IPS-18c (cell line): ENCODE data around the gene PMP22.
"Not testable (repeated sequence)": the region's sequence is repeated elsewhere in the genome, so short reads cannot be mapped to it uniquely, and the experiment has no call there.

Source experiments
- H3K4me3 ChIP-seq: 2 replicates; pipeline ENCODE4 v1.7.0; 2013; ENCODE audit warnings: low read depth, mild to moderate bottlenecking, low read length, moderate library complexity; ENCODE audit not compliant: insufficient read depth
- H3K9me3 ChIP-seq: one replicate; pipeline ENCODE4 v1.6.1; 2013; ENCODE audit warnings: mild to moderate bottlenecking, low read length, moderate library complexity; ENCODE audit not compliant: control insufficient read depth, insufficient read depth

Gene PMP22

GRCh38 chr17:15238676-15239422 lies 26.3 kb downstream of the PMP22 start:
- H3K9me3 ChIP-seq = no peaks in the 10 kb centered on the region

GRCh38 chr17:15238057-15238456 lies 27.1 kb downstream of the PMP22 start:
- H3K4me3 ChIP-seq = no peak overlapping the region
- no peaks in the 10 kb centered on the region for H3K9me3 ChIP-seq

More at GRCh38 chr17:15238676-15239422, 26.3 kb downstream of the PMP22 start:
- H3K4me3 ChIP-seq = no peak overlapping the region

GRCh38 chr17:15237106-15237425 lies 28.1 kb downstream of the PMP22 start:
- H3K4me3 ChIP-seq = no peak overlapping the region
- no peaks in the 10 kb centered on the region for H3K9me3 ChIP-seq

- Histone ChIP-seq H3K4me3 (no peak overlapping the region), H3K9me3 (no peaks in the 10 kb centered on the region)
Measured at GRCh38 chr17:15236281-15237105, 28.6 kb downstream of the PMP22 start.

- Histone ChIP-seq H3K9me3 (no peaks in the 10 kb centered on the region), H3K4me3 (no peak overlapping the region)
Measured at GRCh38 chr17:15233971-15234370, 31.2 kb downstream of the PMP22 start.

GRCh38 chr17:15233022-15233805 lies 31.9 kb downstream of the PMP22 start:
- H3K9me3 ChIP-seq = no peaks in the 10 kb centered on the region
- no peak overlapping the region for H3K4me3 ChIP-seq

- Histone ChIP-seq H3K9me3 (no peaks in the 10 kb centered on the region), H3K4me3 (no peak overlapping the region)
Measured at GRCh38 chr17:15232517-15232915, 32.6 kb downstream of the PMP22 start.

- H3K4me3 ChIP-seq = no peak overlapping the region
Measured at GRCh38 chr17:15231851-15232516, 33.1 kb downstream of the PMP22 start.

GRCh38 chr17:15230866-15231265 lies 34.3 kb downstream of the PMP22 start:
- Histone ChIP-seq H3K9me3 (no peaks in the 10 kb centered on the region), H3K4me3 (no peak overlapping the region)

More at GRCh38 chr17:15231851-15232516, 33.1 kb downstream of the PMP22 start:
- H3K9me3 ChIP-seq = no peaks in the 10 kb centered on the region

- H3K9me3 ChIP-seq = not testable (repeated sequence)
Measured at GRCh38 chr17:15221827-15222226, 43.3 kb downstream of the PMP22 start.

GRCh38 chr17:15220785-15221184 lies 44.3 kb downstream of the PMP22 start:
- H3K4me3 ChIP-seq = no peak overlapping the region
- peaks cover 2% of the 10 kb centered on the region for H3K9me3 ChIP-seq

More at GRCh38 chr17:15221827-15222226, 43.3 kb downstream of the PMP22 start:
- H3K4me3 ChIP-seq = not testable (repeated sequence)

GRCh38 chr17:15216481-15216880 lies 48.6 kb downstream of the PMP22 start:
- H3K4me3 ChIP-seq = no peak overlapping the region
- peaks cover 2% of the 10 kb centered on the region for H3K9me3 ChIP-seq

GRCh38 chr17:15213381-15214087 lies 51.6 kb downstream of the PMP22 start:
- H3K9me3 ChIP-seq = no peaks in the 10 kb centered on the region
- H3K4me3 ChIP-seq = no peak overlapping the region

GRCh38 chr17:15210247-15210646 lies 54.9 kb downstream of the PMP22 start:
- Histone ChIP-seq H3K4me3 (no peak overlapping the region), H3K9me3 (peaks cover 2% of the 10 kb centered on the region)

GRCh38 chr17:15203062-15203461 lies 62.1 kb downstream of the PMP22 start:
- H3K9me3 ChIP-seq, H3K4me3 ChIP-seq: not testable (repeated sequence)

GRCh38 chr17:15200574-15200973 lies 64.6 kb downstream of the PMP22 start:
- not testable (repeated sequence) for H3K4me3 ChIP-seq
- peaks cover 11% of the 10 kb centered on the region for H3K9me3 ChIP-seq

- peaks cover 11% of the 10 kb centered on the region for H3K9me3 ChIP-seq
- H3K4me3 ChIP-seq = no peak overlapping the region
Measured at GRCh38 chr17:15197229-15197628, 67.9 kb downstream of the PMP22 start.
